ENCODE measurements around the gene CDC27.
"Not testable (repeated sequence)": the region's sequence is repeated elsewhere in the genome, so short reads cannot be mapped to it uniquely, and the experiment has no call there.

Gene CDC27

DNA sequence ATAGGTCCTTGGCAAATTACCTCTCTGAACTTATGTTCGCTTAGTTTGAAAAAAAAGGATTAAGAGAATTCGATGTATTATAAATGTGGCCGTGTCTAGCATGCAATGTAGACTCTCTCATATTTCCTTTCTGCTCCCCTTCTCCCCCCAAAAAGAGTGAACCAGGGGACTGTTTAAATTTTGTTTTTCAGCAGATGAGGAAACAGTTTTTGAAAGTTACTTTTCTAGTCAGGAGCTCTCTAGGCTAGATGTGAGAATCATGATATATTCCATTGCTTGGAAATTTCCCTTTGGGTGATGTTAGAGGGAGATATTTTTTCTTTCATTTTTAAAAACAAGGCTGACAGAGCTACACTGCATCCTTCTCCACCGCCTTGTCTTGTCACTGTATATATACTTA, 1.1 kb upstream of the CDC27 start:
- DNase-seq = no peak

GRCh38 chr17:47189732-47190237, 690 bp upstream of the CDC27 start:
- DNase-seq = no peak

DNA sequence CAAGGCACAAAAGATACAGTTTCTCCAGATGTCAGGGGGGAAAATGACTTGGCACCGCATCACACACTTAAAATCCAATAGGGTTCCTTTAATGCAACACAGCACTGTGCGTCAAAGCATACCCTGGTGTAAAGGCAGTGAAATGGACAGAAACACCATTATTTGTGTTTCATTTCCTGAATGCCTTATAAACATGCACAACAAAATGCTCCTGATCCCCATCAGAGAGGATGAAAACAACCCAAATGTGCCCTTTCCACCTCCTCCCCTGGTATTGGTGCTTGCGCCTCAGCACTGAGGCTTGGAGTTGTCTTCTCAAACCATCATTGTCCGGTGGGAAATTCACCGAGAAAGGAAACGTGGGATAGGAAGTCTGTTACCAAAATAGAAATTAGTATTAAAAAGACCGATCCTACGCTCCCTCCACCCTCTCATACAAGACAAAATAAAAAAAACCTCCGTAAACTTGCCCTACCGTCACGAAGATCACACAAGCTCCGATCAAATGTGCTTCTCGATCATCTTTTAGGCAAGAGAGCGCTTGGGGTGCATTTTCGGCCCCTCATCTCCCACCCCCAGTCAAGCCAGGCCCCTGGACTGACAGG, 722 bp downstream of the CDC27 start:
- peak; percentile 20 for DNase-seq

DNA sequence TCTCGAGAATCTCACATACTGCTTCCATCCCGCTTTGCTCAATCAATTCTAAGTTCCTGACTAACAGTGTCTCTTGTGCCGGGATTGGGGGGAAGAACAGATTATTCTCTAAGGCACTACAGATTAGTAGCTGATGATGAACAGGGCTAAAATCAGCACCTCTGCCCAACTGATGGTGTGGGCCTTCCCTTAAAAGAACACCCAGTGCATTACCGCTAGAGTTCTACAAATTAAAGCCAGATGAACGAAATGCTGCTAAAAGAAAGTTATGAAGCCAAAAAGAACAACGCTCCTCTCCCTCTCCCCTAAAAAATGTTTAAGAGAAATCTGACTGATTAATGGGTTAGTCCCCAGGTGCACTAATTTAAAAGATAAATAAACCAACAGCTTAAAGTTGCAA, 4.4 kb downstream of the CDC27 start:
- no peak for DNase-seq

- DNase-seq = not testable (repeated sequence)
Observed at GRCh38 chr17:47180988-47181387, 8.1 kb downstream of the CDC27 start.

DNA sequence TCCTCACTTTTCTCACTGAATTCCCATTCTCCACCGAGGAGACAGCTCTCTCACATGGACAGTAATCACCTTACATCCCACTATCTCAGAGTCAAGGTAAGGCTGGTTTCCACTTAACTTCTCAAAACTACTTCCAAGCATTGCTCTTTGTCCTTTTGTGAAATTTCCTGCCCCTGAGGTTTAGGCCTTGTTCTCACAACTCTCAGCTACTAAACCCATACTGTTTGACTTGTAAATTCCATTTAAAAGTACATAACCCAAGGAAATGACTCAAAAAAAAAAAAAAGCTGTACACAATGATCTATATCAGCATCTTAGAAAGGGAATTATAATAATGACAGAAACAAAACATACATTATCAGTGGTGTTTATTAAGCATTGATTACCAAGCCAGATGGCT, 8.8 kb downstream of the CDC27 start:
- no peak for DNase-seq

DNA sequence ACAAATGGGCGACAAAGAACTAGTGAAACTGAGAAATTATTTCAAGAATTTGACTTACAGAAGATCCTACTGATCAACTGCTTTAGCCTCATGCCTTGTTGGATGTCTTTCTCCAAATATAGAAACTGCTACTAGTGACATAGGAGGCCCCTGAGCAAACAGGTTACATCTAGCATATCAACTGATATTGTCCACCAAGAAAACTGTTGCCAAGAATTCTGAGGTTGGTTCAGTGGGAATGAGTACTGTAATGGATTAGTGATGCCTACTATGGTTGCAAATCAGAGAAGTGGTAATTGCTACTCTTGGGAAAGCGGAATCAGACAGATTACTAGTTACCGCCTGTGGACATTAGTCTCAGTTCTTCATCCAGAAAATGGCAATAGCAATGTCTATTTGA, 10.0 kb downstream of the CDC27 start:
- DNase-seq = no peak

DNA sequence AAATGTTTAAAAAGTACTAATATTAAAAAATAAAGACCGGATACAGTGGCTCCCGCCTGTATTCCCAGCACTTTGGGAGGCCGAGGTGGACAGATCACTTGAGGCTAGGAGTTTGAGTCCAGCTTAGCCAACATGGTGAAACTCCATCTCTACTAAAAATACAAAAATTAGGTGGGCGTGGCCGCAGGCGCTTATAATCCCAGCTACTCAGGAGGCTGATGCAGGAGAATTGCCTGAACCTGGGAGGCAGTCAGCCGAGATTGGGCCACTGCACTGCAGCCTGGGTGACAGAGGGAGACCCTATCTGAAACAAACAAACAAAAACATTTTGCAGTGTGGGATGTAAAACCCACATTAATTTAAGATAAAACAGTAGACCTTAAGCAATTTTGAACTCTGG, 11.8 kb downstream of the CDC27 start:
- DNase-seq = no peak

- DNase-seq = no peak
Observed at GRCh38 chr17:47176389-47176826, 12.7 kb downstream of the CDC27 start.

GRCh38 chr17:47174823-47175222, 14.3 kb downstream of the CDC27 start:
- not testable (repeated sequence) for DNase-seq

DNA sequence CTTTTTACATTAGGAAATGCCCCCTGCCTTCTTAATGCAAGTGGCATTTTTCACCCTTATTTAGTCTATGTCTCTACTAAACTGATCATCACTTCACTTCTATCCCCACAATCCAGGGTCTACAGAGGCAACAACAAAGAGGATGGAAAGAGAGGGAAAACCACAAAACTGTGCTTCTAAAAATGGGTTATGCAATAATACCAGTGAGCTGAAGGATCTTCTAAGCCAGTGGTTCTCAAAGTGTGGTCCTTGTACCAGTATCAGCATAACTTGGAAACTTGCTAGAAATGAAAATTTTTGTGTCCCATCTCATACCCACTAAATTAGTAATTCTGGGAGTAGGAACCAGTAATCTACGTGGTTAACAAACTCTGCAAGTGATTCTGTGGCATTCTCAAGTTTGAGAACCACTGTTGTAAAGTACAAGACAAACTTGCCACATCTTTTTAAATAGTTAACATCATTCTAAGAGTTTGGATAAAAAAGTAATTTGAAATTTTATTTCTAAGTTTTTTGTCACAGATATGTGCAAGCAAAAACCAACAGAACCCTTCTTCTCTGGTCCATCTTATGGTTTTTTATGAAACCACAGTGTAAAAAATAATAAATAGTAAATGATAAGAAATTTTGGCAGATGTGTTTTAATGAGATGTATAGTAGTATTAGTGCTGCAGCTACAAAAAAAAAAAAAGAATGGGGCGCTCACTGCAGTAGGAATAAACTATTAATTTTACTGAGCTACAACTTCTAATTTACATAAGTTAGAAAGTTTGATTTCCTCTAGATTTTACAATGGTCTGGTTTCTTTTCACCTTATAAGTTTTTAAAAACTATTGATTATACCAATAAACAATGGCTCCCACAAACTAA, 16.2 kb downstream of the CDC27 start:
- DNase-seq = no peak

GRCh38 chr17:47170710-47171109, 18.4 kb downstream of the CDC27 start:
- no peak for DNase-seq

- not testable (repeated sequence) for DNase-seq
Observed at GRCh38 chr17:47168896-47169295, 20.2 kb downstream of the CDC27 start.

DNA sequence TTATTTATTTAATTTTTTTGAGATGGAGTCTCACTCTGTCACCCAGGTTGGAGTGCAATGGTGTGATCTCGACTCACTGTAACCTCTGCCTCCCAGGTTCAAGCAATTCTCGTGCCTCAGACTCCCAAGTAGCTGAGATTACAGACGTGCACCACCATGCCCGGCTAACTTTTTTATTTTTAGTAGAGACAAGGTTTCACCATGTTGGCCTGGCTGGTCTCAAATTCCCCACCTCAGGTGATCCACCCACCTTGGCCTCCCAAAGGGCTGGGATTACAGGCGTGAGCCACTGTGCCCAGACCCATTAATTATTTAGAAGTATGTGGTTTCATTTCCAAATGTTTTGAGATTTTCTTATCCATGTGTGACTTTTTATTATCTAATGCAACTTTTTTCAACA, 22.2 kb downstream of the CDC27 start:
- not testable (repeated sequence) for DNase-seq

- no peak for DNase-seq
Observed at GRCh38 chr17:47165137-47165536, 24.0 kb downstream of the CDC27 start.

- DNase-seq = no peak
Observed at GRCh38 chr17:47164263-47164662, 24.8 kb downstream of the CDC27 start.

DNA sequence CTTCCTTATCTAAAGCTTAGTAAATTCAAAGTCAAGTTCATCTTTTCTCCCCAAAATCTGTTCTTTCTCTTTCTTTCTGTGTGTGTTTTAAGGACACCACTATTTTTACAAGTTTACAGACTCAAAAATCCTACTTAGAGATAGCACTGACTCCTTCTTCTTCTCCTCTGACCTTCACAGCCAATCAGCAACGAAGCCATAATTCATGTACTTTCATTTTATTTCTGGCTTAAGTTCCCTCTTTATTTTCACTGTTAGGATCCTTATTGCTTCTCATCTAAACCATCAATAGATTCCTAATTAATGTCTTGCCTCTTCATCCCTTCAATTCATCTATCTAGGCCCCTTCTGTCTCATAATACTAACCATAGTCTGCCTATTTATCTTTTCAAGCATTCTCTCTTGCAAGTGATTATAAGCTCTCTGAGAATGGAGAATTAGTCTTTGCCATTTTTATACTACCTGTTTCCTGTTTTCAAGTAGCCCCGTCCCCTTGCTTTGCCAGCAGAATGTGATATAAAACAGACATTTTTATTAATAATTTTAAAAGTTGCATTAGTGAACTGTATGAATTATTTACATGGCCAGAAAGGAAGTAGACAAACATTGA, 27.0 kb downstream of the CDC27 start:
- no peak for DNase-seq

DNA sequence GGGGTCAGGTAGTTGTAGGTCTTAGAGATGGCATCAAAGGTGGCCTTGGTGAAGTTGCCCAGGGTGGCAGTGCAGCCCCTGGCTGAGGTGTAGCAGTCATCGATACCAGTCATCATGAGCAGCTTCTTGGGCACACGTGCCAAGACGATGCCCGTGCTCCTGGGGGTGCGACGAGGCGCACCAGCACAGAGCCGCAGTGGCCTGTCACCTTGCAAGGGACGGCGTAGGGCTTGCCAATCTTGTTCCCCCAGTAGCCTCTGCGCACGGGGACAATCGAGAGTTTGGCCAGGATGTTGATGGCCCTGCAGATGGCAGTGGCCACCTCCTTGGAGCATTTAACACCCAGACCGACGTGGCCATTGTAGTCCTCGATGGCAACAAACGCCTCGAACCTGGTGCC, 29.8 kb downstream of the CDC27 start:
- no peak for DNase-seq

DNA sequence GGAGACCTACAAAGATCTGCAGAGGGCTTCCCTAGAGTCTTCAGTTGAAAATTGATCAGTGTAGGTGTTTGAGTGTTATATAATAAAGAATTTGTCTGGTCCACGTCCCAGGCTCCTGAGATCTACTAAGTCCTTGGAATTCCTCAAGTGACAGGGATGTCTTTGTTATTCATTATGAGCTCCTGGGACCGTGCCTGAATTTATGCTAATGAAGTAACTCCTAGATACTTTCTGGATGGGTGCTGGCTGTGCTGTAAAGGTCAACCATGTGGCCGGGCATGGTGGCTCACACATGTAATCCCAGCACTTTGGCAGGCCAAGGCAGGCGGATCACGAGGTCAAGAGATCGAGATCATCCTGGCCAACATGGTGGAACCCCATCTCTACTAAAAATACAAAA, 43.7 kb downstream of the CDC27 start:
- DNase-seq = no peak

GRCh38 chr17:47135235-47135634, 53.9 kb downstream of the CDC27 start:
- no peak for DNase-seq

DNA sequence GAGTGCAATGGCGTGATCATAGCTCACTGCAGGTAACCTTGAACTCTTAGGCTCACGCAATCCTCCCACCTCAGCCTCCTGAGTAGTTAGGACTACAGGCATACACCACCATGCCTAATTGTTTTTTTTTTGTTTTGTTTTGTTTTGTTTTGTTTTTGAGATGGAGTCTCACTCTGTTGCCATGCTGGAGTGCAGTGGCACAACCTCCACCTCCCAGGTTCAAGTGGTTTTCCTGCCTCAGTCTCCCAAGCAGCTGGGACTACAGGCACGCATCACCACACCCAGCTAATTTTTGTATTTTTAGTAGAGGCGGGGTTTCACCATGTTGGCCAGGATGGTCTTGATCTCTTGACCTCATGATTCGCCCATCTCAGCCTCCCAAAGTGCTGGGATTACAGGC, 54.7 kb downstream of the CDC27 start:
- not testable (repeated sequence) for DNase-seq

- DNase-seq = no peak
Observed at GRCh38 chr17:47131761-47132160, 57.3 kb downstream of the CDC27 start.

- not testable (repeated sequence) for DNase-seq
Observed at GRCh38 chr17:47126835-47127234, 62.3 kb downstream of the CDC27 start.

GRCh38 chr17:47123262-47123661, 65.8 kb downstream of the CDC27 start:
- not testable (repeated sequence) for DNase-seq

Data from NCI-H146 (cell line).